SK-N-SH treated with all-trans-retinoic acid at 6 μM for 48 hours (cell line): ENCODE data around the gene GPC5.

ENCODE experiments used
- ARNTL ChIP-seq: fragments of 450-650 bp; formaldehyde crosslinking; IDR thresholded peaks from 2 replicates; pipeline ENCODE4 v1.5.0; 2020; ENCODE audit warnings: low read depth, mild to moderate bottlenecking, moderate library complexity, borderline replicate concordance
- CREB5 ChIP-seq: fragments of 250-450 bp; sonication (Bioruptor Pico); IDR thresholded peaks from 2 replicates; pipeline ENCODE4 v1.5.1; 2020; ENCODE audit warnings: low read depth, mild to moderate bottlenecking, moderate library complexity
- PATZ1 ChIP-seq: fragments of 250-450 bp; sonication (Bioruptor Pico); IDR thresholded peaks from 2 replicates; pipeline ENCODE4 v1.8.0; 2020; ENCODE audit warnings: mild to moderate bottlenecking, moderate library complexity, borderline replicate concordance
- PPARA ChIP-seq: fragments of 250-450 bp; sonication (Bioruptor Pico); IDR thresholded peaks from 2 replicates; pipeline ENCODE4 v1.5.0; 2020; ENCODE audit warnings: mild to moderate bottlenecking, borderline replicate concordance
- SNAI2 ChIP-seq: fragments of 250-450 bp; sonication (Bioruptor Pico); IDR thresholded peaks from 2 replicates; pipeline ENCODE4 v1.5.0; 2020; ENCODE audit warnings: mild to moderate bottlenecking, moderate library complexity
- TOX ChIP-seq: fragments of 250-450 bp; sonication (Bioruptor Pico); IDR thresholded peaks from 2 replicates; pipeline ENCODE4 v1.8.0; 2021; ENCODE audit warnings: mild to moderate bottlenecking, moderate library complexity, borderline replicate concordance
- TSHZ2 ChIP-seq: fragments of 250-450 bp; sonication (Bioruptor Pico); IDR thresholded peaks from 2 replicates; pipeline ENCODE4 v1.5.0; 2020; ENCODE audit warnings: mild to moderate bottlenecking, moderate library complexity
- ZC3H10 ChIP-seq: fragments of 250-450 bp; sonication (Bioruptor Pico); IDR thresholded peaks from 2 replicates; pipeline ENCODE4 v1.5.1; 2021; ENCODE audit warnings: mild to moderate bottlenecking, moderate library complexity
- ZNF565 ChIP-seq: fragments of 450-650 bp; formaldehyde crosslinking; conservative IDR thresholded peaks from 2 replicates; pipeline ENCODE4 v1.5.0; 2020; ENCODE audit warnings: low read depth, mild to moderate bottlenecking, moderate library complexity
- ZNF8 ChIP-seq: fragments of 450-650 bp; formaldehyde crosslinking; IDR thresholded peaks from 2 replicates; pipeline ENCODE4 v1.5.0; 2020; ENCODE audit warnings: mild to moderate bottlenecking, moderate library complexity

GRCh38 chr13:92074658-92075057 lies 676.2 kb downstream of the GPC5 start:
- TF ChIP-seq PPARA (CRISPR knock-in tag) (no peak), ZNF565 (no peak), TOX (CRISPR knock-in tag) (no peak), PATZ1 (CRISPR knock-in tag) (no peak), ARNTL (CRISPR knock-in tag) (no peak), ZC3H10 (no peak), TSHZ2 (CRISPR knock-in tag) (no peak), ZNF8 (CRISPR knock-in tag) (no peak), SNAI2 (CRISPR knock-in tag) (no peak), CREB5 (CRISPR knock-in tag) (no peak)
